ENCODE measurements around the gene PRR23E. TPM values are rescaled to one million over a fixed set of nuclear protein-coding genes. Genes with fewer than 3 reads are reported as not detected.

PRR23E gene
- total RNA-seq, 1 experiment from 2014 or later, result not detected

DNA sequence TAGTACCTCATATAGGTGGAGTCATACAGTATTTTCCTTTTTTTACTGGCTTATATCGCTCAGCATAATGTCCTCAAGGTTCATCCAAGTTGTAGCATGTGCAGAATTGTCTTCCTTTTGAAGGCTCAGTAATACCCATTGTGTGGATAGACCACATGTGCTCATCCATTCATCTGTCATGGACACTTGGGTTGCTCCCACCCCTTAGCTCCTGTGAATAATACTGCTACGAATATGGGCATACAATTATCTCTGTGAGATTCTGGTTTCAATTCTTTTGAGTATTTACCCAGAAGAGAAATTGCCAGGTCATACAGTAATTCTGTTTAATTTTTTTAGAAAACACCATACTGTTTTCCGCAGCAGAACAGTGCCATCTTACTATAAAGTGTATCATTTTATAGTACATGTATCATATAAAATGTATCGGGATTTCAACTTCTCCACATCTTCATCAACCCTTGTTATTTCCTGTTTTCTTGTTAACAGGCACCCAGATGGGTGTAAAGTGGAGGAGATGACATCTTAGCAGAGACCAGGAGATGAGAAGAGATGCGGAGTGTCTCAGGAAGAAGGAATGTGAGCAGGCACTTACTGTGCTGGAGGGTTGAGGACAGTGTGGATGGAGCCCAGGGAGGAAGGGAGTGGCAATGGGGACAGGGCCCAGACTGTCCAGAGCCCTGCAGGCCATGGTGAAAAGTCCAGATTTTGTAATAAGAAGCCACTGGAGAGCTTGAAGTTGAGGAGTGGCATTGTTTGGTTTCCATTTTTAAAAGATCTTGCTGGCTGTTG, 27.0 kb upstream of the PRR23E start:
- H3K36me3 Mint-ChIP-seq (ENCODE audit: insufficient read depth, unreplicated experiment), result no peaks in the 10 kb centered on the region

GRCh38 chr3:127166501-127167065, 26.3 kb upstream of the PRR23E start:
- no peak overlapping the region for H3K27ac Mint-ChIP-seq (ENCODE audit: unreplicated experiment)
- intact Hi-C loops (cut with micrococcal nuclease; ENCODE audit: unreplicated experiment), result no loop called here
- no peaks in the 10 kb centered on the region for H3K36me3 Mint-ChIP-seq (ENCODE audit: insufficient read depth, unreplicated experiment)
- H3K4me1 Mint-ChIP-seq (ENCODE audit: low read depth, unreplicated experiment), result no peaks in the 10 kb centered on the region
- no peaks in the 10 kb centered on the region for H3K9me3 Mint-ChIP-seq (ENCODE audit: low read depth, unreplicated experiment)
- no peak for DNase-seq
- TF ChIP-seq, protein P1, sequence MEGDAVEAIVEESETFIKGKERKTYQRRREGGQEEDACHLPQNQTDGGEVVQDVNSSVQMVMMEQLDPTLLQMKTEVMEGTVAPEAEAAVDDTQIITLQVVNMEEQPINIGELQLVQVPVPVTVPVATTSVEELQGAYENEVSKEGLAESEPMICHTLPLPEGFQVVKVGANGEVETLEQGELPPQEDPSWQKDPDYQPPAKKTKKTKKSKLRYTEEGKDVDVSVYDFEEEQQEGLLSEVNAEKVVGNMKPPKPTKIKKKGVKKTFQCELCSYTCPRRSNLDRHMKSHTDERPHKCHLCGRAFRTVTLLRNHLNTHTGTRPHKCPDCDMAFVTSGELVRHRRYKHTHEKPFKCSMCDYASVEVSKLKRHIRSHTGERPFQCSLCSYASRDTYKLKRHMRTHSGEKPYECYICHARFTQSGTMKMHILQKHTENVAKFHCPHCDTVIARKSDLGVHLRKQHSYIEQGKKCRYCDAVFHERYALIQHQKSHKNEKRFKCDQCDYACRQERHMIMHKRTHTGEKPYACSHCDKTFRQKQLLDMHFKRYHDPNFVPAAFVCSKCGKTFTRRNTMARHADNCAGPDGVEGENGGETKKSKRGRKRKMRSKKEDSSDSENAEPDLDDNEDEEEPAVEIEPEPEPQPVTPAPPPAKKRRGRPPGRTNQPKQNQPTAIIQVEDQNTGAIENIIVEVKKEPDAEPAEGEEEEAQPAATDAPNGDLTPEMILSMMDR (IDR thresholded peaks at IDR 0.05; ENCODE audit: unreplicated experiment), result no peak
- CTCF ChIA-PET, result interaction anchor here (0.6 kb wide), 1 partner anchor 1371 kb away, joined by 3 read pairs; no protein-coding TSS in a partner anchor
- peaks cover 68% of the 10 kb centered on the region for H3K27me3 Mint-ChIP-seq (ENCODE audit: unreplicated experiment)
- no TSS peak for BruUV-seq (replicated peaks)
- H3K4me3 Mint-ChIP-seq (ENCODE audit: low read depth, unreplicated experiment), result no peak overlapping the region

More for the DNA sequence above, 27.0 kb upstream of the PRR23E start:
- Mint-ChIP-seq H3K27me3 (ENCODE audit: unreplicated experiment) (peaks cover 61% of the 10 kb centered on the region), H3K4me3 (ENCODE audit: low read depth, unreplicated experiment) (no peak overlapping the region), H3K9me3 (ENCODE audit: low read depth, unreplicated experiment) (no peaks in the 10 kb centered on the region), H3K27ac (ENCODE audit: unreplicated experiment) (no peak overlapping the region), H3K4me1 (ENCODE audit: low read depth, unreplicated experiment) (no peaks in the 10 kb centered on the region)
- TF ChIP-seq, protein P1 (IDR thresholded peaks at IDR 0.05; ENCODE audit: unreplicated experiment), result no peak
- CTCF ChIA-PET, result interaction anchor here (0.6 kb wide), 1 partner anchor 1372 kb away, joined by 3 read pairs; no protein-coding TSS in a partner anchor
- no TSS peak for BruUV-seq (replicated peaks)
- DNase-seq, result no peak
- intact Hi-C loops (cut with micrococcal nuclease; ENCODE audit: unreplicated experiment), result no loop called here

- peaks cover 77% of the 10 kb centered on the region for H3K27me3 Mint-ChIP-seq (ENCODE audit: unreplicated experiment)
- intact Hi-C loops (cut with micrococcal nuclease; ENCODE audit: unreplicated experiment), result no loop called here
These were observed 25.5 kb upstream of the PRR23E start for GRCh38 chr3:127167315-127168043.

GRCh38 chr3:127168271-127168670, 24.7 kb upstream of the PRR23E start:
- Mint-ChIP-seq H3K36me3 (ENCODE audit: insufficient read depth, unreplicated experiment) (no peaks in the 10 kb centered on the region), H3K4me3 (ENCODE audit: low read depth, unreplicated experiment) (no peak overlapping the region), H3K27ac (ENCODE audit: unreplicated experiment) (no peak overlapping the region), H3K9me3 (ENCODE audit: low read depth, unreplicated experiment) (no peaks in the 10 kb centered on the region), H3K27me3 (ENCODE audit: unreplicated experiment) (peaks cover 85% of the 10 kb centered on the region), H3K4me1 (ENCODE audit: low read depth, unreplicated experiment) (no peaks in the 10 kb centered on the region)
- TF ChIP-seq, protein P1 (IDR thresholded peaks at IDR 0.05; ENCODE audit: unreplicated experiment), result no peak
- BruUV-seq (replicated peaks), result no TSS peak
- DNase-seq, result no peak
- intact Hi-C loops (cut with micrococcal nuclease; ENCODE audit: unreplicated experiment), result no loop called here
- CTCF ChIA-PET, result no interaction called here

More at GRCh38 chr3:127167315-127168043, 25.5 kb upstream of the PRR23E start:
- Mint-ChIP-seq H3K27ac (ENCODE audit: unreplicated experiment) (no peak overlapping the region), H3K4me1 (ENCODE audit: low read depth, unreplicated experiment) (no peaks in the 10 kb centered on the region), H3K36me3 (ENCODE audit: insufficient read depth, unreplicated experiment) (no peaks in the 10 kb centered on the region), H3K4me3 (ENCODE audit: low read depth, unreplicated experiment) (no peak overlapping the region), H3K9me3 (ENCODE audit: low read depth, unreplicated experiment) (no peaks in the 10 kb centered on the region)
- no peak for DNase-seq
- no TSS peak for BruUV-seq (replicated peaks)
- CTCF ChIA-PET, result no interaction called here
- TF ChIP-seq, protein P1 (IDR thresholded peaks at IDR 0.05; ENCODE audit: unreplicated experiment), result no peak
